IPS-NIHi7 (cell line): ENCODE measurements around the gene RPUSD1.
A peak's percentile ranks its signal among the peaks of the same experiment; 100 is the strongest.
"Not testable (repeated sequence)": the region's sequence is repeated elsewhere in the genome, so short reads cannot be mapped to it uniquely, and the experiment has no call there.

Experiments
- DNase-seq: peaks from one replicate; pipeline ENCODE4 v3.0.0; 2012; ENCODE audit warnings: mixed read lengths; ENCODE audit errors: extremely low spot score

Gene RPUSD1

GRCh38 chr16:766008-766819 is 22.0 kb downstream of the RPUSD1 start:
- DNase-seq, result no peak

- DNase-seq, result no peak
Measured at GRCh38 chr16:765488-765865, 22.7 kb downstream of the RPUSD1 start.

GRCh38 chr16:764848-765487 is 23.2 kb downstream of the RPUSD1 start:
- no peak for DNase-seq

GRCh38 chr16:764184-764750 is 23.9 kb downstream of the RPUSD1 start:
- no peak for DNase-seq

- no peak for DNase-seq
Measured at GRCh38 chr16:763369-764183, 24.6 kb downstream of the RPUSD1 start.

- DNase-seq, result no peak
Measured at GRCh38 chr16:762595-763268, 25.4 kb downstream of the RPUSD1 start.

- no peak for DNase-seq
Measured at GRCh38 chr16:761625-762513, 26.3 kb downstream of the RPUSD1 start.

GRCh38 chr16:760545-761343 is 27.4 kb downstream of the RPUSD1 start, which contains the start of gene MSLN:
TSS of gene MSLN (plus strand) at chr16:760734. CDS start at chr16:762681, 1,947 bp downstream.
- no peak for DNase-seq

- no peak for DNase-seq
Measured at GRCh38 chr16:760065-760464, 28.1 kb downstream of the RPUSD1 start.

GRCh38 chr16:759110-759910 is 28.9 kb downstream of the RPUSD1 start:
- no peak for DNase-seq

- no peak for DNase-seq
Measured at GRCh38 chr16:756428-756827, 31.8 kb downstream of the RPUSD1 start.

- DNase-seq, result no peak
Measured at GRCh38 chr16:754656-755055, 33.5 kb downstream of the RPUSD1 start.

- not testable (repeated sequence) for DNase-seq
Measured at GRCh38 chr16:754121-754607, 34.0 kb downstream of the RPUSD1 start.

GRCh38 chr16:752007-752312 is 36.2 kb downstream of the RPUSD1 start:
- DNase-seq, result peak; percentile 33

GRCh38 chr16:751152-752006 is 36.8 kb downstream of the RPUSD1 start:
- no peak for DNase-seq

- no peak for DNase-seq
Measured at GRCh38 chr16:750485-750884, 37.7 kb downstream of the RPUSD1 start.

- DNase-seq, result no peak
Measured at GRCh38 chr16:749010-749409, 39.2 kb downstream of the RPUSD1 start.
